DND-41 (cell line): ENCODE data around the gene GMPR.

ENCODE experiments used
- ATAC-seq: fragments of 200-7000 bp; cut with Tn5 transposase; 3 replicates; pipeline ENCODE4 v1.9.1; 2021; ENCODE audit warnings: low read depth; ENCODE audit not compliant: insufficient read depth
- DNase-seq: peaks from one replicate; pipeline ENCODE4 v3.0.0-alpha.2; 2020
- H2AFZ ChIP-seq: 2 replicates; pipeline ENCODE4 v1.6.0; 2012; ENCODE audit warnings: low read depth, low read length
- H3K27ac ChIP-seq: 2 replicates; pipeline ENCODE4 v1.5.1; 2012; ENCODE audit warnings: low read length, inconsistent platforms
- H3K27me3 ChIP-seq: fragments of 200-600 bp; sonication (generic); 2 replicates; pipeline ENCODE4 v1.6.0; 2012; ENCODE audit warnings: low read length, mild to moderate bottlenecking, inconsistent platforms; ENCODE audit not compliant: insufficient read depth, poor library complexity
- H3K36me3 ChIP-seq: 2 replicates; pipeline ENCODE4 v1.5.1; 2012; ENCODE audit warnings: low read length, inconsistent platforms; ENCODE audit not compliant: insufficient read depth
- H3K4me1 ChIP-seq: 2 replicates; pipeline ENCODE4 v1.5.1; 2012; ENCODE audit warnings: mild to moderate bottlenecking, low read length; ENCODE audit not compliant: insufficient read depth
- H3K4me2 ChIP-seq: 2 replicates; pipeline ENCODE4 v1.6.0; 2012; ENCODE audit warnings: mild to moderate bottlenecking, moderate library complexity, low read length, inconsistent platforms; ENCODE audit not compliant: insufficient read depth
- H3K4me3 ChIP-seq, 2 experiments: fragments of 200-600 bp in 1 of 2; shearing (Covaris generic) in 1 of 2; 2 replicates each; pipeline ENCODE4 v1.5.1; 2012 to 2016; ENCODE audit warnings: inconsistent platforms in 2 of 2, low read length in 2 of 2, mild to moderate bottlenecking in 2 of 2, low read depth in 1 of 2, moderate library complexity in 1 of 2
- H3K79me2 ChIP-seq: 2 replicates; pipeline ENCODE4 v1.6.0; 2012; ENCODE audit warnings: low read length, inconsistent platforms; ENCODE audit not compliant: insufficient read depth
- H3K9ac ChIP-seq: 2 replicates; pipeline ENCODE4 v1.6.0; 2012; ENCODE audit warnings: low read depth, mild to moderate bottlenecking, inconsistent platforms, low read length, moderate library complexity
- H3K9me3 ChIP-seq: 2 replicates; pipeline ENCODE4 v1.5.1; 2012; ENCODE audit warnings: low read length, moderate library complexity, mild to moderate bottlenecking, inconsistent platforms; ENCODE audit not compliant: insufficient read depth, severe bottlenecking
- H4K20me1 ChIP-seq: 2 replicates; pipeline ENCODE4 v1.6.0; 2012; ENCODE audit warnings: low read length; ENCODE audit not compliant: insufficient read depth
- EZH2 ChIP-seq: IDR thresholded peaks from 3 replicates; pipeline ENCODE4 v1.6.1; 2012; ENCODE audit warnings: borderline replicate concordance, low read depth, mild to moderate bottlenecking, moderate library complexity, low read length, inconsistent platforms; ENCODE audit not compliant: severe bottlenecking
- TF ChIP-seq, protein P1 (sequence below): IDR thresholded peaks from 2 replicates; pipeline ENCODE4 v1.5.1; 2012; ENCODE audit warnings: borderline replicate concordance, low read length, moderate library complexity, mild to moderate bottlenecking; ENCODE audit not compliant: poor library complexity, severe bottlenecking; ENCODE audit errors: extremely low read depth

The GMPR gene

GRCh38 chr6:16274885-16275589 lies 36.6 kb downstream of the GMPR start:
- Histone ChIP-seq H3K27me3 (no peaks in the 10 kb centered on the region), H3K9me3 (no peaks in the 10 kb centered on the region), H3K4me1 (no peaks in the 10 kb centered on the region), H4K20me1 (no peaks in the 10 kb centered on the region), H3K36me3 (no peaks in the 10 kb centered on the region), H3K9ac (no peak overlapping the region), H3K27ac (no peak overlapping the region), H3K79me2 (no peaks in the 10 kb centered on the region), H3K4me3 (no peak overlapping the region), H3K4me2 (no peak overlapping the region), H2AFZ (no peak overlapping the region)
- TF ChIP-seq, protein P1, sequence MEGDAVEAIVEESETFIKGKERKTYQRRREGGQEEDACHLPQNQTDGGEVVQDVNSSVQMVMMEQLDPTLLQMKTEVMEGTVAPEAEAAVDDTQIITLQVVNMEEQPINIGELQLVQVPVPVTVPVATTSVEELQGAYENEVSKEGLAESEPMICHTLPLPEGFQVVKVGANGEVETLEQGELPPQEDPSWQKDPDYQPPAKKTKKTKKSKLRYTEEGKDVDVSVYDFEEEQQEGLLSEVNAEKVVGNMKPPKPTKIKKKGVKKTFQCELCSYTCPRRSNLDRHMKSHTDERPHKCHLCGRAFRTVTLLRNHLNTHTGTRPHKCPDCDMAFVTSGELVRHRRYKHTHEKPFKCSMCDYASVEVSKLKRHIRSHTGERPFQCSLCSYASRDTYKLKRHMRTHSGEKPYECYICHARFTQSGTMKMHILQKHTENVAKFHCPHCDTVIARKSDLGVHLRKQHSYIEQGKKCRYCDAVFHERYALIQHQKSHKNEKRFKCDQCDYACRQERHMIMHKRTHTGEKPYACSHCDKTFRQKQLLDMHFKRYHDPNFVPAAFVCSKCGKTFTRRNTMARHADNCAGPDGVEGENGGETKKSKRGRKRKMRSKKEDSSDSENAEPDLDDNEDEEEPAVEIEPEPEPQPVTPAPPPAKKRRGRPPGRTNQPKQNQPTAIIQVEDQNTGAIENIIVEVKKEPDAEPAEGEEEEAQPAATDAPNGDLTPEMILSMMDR = no peak
- no peak for TF ChIP-seq EZH2
- no peak for DNase-seq
- no peak for ATAC-seq

- TF ChIP-seq EZH2 = no peak
- TF ChIP-seq, protein P1 = no peak
- Histone ChIP-seq H2AFZ (no peak overlapping the region), H3K27me3 (no peaks in the 10 kb centered on the region), H3K4me3 (no peak overlapping the region), H3K4me1 (no peaks in the 10 kb centered on the region), H3K4me2 (no peak overlapping the region), H3K79me2 (no peaks in the 10 kb centered on the region), H3K9ac (no peak overlapping the region), H3K9me3 (no peaks in the 10 kb centered on the region), H3K27ac (no peak overlapping the region), H4K20me1 (no peaks in the 10 kb centered on the region), H3K36me3 (no peaks in the 10 kb centered on the region)
- ATAC-seq (no peak), DNase-seq (no peak)
Measured at GRCh38 chr6:16277101-16277981, 39.0 kb downstream of the GMPR start.

DNA sequence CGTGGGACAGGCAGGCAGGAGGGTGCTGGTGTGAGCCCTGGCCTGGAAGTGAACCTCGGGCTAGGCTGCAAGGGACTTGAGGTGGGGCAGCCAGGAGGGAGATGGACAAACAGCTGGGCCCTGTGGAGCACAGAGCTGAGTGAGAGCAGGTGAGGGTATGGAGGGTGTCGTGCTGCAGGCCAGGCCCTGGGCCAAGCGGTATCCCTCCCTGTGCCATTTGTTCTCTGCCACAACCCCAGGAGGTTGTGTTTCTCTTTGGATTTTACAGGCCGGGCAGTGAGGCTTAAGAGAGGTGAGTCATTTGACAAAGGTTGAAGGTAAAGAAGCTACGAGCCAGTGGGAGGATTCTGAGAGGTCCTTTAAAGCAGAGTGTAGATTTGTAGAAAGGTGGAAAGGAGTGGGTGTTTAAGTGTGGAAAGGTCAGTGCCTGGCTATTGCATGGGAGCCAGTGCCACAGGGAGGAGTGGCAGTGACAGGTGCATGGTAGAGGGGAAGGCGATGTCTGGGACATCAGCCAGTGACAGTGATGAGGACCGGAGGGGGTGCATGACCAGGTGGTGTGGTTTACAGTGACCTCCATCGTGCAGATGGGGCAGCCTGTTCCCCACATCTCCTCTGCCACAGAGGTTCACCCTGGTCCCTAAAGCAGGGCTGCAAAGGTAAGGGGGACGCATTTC lies 39.8 kb downstream of the GMPR start:
- no peak overlapping the region for H3K4me2 ChIP-seq

More for the DNA sequence above, 39.8 kb downstream of the GMPR start:
- Histone ChIP-seq H3K4me3 (no peak overlapping the region), H3K79me2 (no peaks in the 10 kb centered on the region), H2AFZ (no peak overlapping the region), H3K4me1 (no peaks in the 10 kb centered on the region), H3K9ac (no peak overlapping the region), H3K36me3 (no peaks in the 10 kb centered on the region), H3K27me3 (no peaks in the 10 kb centered on the region), H3K27ac (no peak overlapping the region), H4K20me1 (no peaks in the 10 kb centered on the region), H3K9me3 (no peaks in the 10 kb centered on the region)
- TF ChIP-seq EZH2 = no peak
- TF ChIP-seq, protein P1 = no peak
- ATAC-seq (no peak), DNase-seq (no peak)
